Measurements from ENCODE around the gene MAPK12.

The MAPK12 gene

GRCh38 chr22:50226875-50227165, 34.7 kb downstream of the MAPK12 start:
- no peak for DNase-seq

- no peak for DNase-seq
Observed at GRCh38 chr22:50226063-50226874, 35.2 kb downstream of the MAPK12 start.

DNA sequence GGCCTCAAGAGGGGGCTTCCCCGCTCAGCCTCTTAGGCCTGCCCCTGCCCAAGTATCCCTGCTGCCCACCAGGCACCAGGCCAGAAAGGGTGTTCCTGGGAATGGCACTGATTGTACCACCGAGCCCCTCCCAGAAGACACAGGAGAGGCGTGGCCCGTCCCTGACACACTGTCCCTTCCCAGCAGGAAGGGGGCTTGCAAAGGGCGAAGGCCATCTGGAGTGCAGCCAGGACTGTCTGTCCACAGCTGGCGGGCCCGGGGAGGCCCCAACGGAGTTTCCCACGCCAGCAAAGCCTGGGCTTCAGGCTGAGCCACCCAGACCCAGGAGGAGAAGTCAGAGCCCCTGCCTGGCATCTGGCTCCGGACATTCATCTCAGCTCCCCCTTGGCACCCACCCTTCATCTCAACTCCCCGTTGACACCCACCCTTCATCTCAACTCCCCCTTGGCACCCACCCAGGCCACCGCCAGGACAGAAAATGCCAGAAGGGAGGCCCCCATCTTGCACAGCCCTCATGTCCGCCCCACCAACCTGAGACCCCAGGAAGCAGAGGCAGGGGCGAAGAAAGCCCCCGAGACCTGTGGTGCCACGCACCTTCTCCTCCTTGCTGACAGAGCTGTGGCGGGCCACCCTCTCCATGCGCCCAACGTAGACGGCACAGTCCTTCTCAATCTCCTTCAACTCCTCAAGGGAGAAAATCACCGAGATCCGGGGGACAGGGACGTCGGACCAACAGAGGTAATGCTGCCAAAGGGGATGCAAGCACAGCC, 36.1 kb downstream of the MAPK12 start:
- DNase-seq: no peak

- DNase-seq: no peak
Observed at GRCh38 chr22:50224071-50224470, 37.4 kb downstream of the MAPK12 start.

- no peak for DNase-seq
Observed at GRCh38 chr22:50222508-50222907, 39.0 kb downstream of the MAPK12 start.

DNA sequence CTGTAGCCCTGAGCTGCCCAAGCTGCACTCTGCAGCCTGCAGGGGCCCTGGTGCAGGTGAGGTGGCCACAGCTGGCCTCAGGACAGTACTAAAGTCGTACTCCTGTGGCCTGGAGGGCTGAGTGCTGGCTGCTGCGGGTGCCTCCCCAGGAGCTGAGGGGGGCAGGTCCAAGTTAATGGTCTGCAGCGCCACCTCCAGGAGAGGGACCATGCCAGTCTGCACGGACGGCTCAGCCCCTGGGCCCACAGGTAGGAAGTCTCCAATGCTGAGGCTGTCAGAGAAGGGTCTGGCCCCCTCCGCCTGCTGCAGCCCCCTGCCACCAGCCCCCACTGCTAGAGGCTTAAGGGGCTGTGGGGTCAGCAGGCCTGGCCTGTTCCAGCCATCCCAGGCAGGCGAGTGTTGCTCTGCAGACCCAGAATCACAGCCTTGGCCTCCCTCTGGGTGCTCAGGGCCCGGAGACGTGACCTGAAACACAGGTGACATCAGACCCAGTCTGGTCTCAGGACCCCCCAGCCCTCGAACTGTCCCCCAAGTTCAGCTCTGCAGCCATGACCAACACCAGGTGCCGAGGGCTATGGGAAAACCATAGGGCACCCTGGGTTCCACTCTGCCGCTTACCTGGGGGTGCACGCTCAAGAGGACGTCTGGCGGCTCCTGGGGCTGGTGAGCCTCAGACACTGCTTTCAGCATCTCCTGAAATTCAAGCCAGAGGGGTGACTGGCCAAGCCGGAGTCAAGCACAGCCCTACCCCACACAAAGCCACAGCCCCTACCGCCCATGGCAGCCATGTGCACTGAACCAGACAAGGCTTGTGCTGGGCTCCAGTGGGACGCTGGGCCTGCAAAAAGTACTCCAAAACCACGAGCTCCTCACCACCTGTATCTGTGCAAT, 39.8 kb downstream of the MAPK12 start:
- DNase-seq: no peak

- DNase-seq: no peak
Observed at GRCh38 chr22:50220603-50221409, 40.7 kb downstream of the MAPK12 start.

GRCh38 chr22:50219800-50220602, 41.5 kb downstream of the MAPK12 start:
- no peak for DNase-seq

DNA sequence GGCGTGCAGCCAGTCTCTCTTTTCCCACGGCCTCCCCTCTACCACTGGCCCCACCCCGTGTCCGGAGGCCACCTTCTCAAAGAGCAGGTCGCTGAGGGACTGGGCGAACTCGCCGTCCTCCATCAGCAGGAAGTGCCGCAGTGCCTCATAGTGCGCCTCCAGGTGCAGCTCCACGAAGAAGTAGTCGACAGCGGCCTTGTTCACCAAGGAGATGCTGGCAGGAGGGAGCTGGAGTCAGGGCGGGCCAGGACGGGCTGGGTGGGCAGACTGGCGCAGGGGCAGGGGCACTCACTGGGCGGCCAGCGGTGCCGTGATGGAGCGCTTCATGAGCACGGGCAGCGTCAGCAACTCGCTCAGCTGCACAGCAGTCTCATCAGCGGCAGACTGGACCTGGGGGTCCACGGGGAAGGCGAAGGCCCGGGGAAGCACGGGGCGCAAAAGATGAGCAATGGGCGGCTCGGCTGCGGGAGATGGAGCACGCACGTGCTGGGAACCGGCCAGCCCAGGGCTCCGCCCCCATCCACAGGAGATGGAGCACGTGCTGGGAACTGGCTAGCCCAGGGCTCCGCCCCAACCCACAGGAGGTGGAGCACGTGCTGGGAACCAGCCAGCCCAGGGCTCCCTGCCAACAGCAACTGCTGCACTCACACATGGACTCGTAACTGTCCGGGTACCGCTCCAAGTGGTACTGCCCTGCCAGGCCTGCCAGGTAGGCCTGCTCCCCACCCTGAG, 42.3 kb downstream of the MAPK12 start:
- peak; percentile 70 for DNase-seq

DNA sequence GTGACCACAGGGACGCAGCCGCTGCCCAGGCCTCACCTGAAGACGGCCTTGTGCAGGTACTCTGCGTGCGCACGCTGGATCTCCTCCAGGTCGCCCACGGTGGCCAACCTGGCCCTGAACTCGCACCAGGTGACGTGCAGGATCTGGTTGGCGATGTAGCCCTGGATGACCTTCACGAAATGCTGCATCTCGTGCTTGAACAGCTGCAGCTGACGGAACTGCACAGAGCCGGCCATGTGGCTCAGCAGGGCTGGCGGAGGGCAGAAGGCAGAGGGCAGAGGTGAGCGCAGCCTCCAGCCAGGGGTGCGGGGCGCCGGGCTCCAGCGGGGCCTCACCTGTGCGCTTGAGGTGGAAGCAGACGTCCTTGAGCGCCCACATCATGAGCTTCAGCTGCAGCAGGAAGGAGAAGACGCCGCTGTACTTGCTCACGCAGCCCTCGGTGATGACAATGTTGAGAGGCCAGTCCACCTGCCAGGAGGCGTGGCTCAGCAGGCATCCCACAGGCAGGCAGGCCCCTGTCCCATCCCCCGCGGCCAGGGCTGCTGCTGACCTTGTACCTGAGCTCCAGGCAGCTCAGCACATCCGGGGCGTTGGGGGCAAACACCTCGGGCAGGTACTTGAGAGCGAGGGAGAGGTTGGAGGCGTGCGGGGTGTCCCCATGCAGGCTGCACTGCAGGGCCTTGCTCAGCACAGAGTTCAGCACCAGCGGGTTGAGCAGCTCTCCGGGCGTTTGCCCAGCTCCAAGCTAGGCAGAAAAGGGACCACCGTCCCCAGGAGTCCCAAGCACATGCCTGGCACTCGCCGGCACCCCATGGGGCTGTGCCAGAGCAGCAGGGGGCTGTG, 43.1 kb downstream of the MAPK12 start:
- no peak for DNase-seq

DNA sequence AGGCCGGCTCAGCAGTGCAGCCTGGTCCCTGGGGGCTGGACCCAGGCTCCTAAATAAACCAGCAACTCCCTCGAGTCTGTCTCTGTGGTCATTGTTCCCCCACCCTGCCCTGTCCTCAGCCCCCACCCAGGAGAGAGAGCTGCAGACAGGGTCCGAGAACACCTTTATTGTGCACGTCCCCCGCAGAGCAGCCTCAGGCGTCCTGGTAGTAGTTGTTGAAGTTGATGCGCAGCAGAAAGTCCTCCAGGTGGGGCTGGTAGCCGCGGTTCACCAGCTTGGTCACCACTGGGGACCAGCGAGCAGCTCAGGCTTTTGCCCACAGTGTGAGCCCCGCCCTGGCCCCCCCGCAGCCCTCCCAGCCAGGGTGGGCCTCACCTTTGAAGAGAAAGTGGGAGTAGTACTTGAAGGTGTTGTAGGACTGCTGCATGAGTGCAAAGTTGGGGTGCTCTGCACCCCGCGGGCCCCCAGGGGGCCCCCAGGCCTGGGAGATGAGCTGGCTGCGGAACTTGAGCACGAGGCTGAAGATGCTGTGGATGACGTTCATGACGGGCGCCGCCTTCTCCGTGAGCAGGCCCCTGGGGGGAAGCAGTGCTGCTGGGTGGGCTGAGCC, 43.8 kb downstream of the MAPK12 start:
- DNase-seq: no peak

DNA sequence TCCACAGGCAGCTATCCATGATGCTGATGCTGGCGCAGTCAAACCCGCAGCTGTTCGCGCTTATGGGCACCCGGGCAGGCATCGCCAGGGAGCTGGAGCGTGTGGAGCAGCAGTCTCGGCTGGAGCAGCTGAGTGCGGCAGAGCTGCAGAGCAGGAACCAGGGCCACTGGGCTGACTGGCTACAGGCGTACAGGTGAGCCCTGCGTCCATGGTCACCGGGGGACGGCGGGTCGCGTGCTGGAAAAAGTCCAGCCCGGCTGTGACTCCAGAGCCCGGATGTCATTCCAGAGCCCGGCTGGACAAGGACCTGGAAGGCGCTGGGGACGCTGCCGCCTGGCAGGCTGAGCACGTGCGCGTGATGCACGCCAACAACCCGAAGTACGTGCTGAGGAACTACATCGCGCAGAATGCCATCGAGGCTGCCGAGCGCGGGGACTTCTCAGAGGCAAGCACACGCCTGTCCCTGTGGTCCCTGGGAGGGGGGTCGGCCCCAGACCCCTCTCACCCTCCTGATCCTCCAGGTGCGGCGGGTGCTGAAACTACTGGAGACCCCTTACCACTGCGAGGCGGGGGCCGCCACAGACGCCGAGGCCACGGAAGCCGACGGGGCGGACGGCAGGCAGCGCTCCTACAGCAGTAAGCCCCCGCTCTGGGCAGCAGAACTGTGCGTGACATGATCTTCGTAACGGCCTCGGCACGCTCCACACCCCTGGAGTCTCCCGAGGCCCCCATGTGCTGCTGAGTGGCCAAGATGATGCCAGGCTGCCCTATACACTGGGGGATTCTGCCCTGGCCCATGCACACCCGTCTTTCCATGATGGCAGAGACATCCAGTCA, 44.6 kb downstream of the MAPK12 start:
- DNase-seq: no peak

GRCh38 chr22:50216055-50216683, 45.3 kb downstream of the MAPK12 start:
- no peak for DNase-seq

- no peak for DNase-seq
Observed at GRCh38 chr22:50215297-50216054, 46.0 kb downstream of the MAPK12 start.

DNA sequence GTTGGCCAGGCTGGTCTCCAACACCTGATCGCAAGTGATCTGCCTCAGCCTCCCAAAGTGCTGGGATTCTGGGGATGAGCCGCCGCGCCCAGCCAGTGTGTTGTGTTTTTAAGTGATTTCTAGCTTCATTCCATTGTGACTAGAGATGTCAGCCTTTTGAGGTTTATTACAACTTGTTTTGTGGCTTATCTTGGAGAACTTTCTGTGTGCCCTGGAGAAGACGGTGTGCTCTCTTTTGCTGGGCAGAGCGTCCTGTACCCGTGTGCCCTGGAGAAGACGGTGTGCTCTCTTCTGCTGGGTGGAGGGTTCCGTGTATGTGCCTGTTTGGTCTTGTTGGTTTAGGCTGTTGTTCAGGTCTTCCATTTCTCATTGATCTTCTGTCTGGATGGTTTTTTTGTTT, 48.2 kb downstream of the MAPK12 start:
- DNase-seq: no peak

DNA sequence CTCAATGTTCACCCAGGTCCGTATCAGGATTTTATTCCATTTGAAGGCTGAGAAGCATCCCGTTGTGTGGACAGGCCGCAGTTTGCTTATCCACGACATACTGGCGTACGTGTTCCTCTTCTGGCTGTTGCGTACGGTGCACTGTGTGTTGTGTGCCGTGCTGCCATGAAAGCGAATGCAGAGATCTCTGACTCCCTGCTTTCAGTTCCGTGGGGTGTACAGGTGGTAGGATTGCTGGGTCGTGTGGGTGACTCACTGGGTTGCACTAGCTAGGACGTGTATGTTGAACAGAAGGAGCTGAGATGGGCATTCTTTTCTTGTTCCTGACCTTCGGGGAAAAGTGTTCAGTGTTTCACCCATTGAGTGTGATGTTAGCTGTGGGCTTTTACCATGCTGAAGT, 50.3 kb downstream of the MAPK12 start:
- DNase-seq: no peak

- DNase-seq: no peak
Observed at GRCh38 chr22:50210378-50211139, 50.9 kb downstream of the MAPK12 start.

Data from NCI-H69 (cell line).